OCI-LY1 (cell line): Measurements from ENCODE around the gene IL1RAP.

Experiments used
- H2AFZ ChIP-seq: fragments of 200-600 bp; sonication (generic), shearing (Covaris generic); 2 replicates; pipeline ENCODE4 v1.6.0; 2014; ENCODE audit warnings: antibody characterized with exemption, mild to moderate bottlenecking, low read length
- H3F3A ChIP-seq: fragments of 200-600 bp; sonication (generic), shearing (Covaris generic); 2 replicates; pipeline ENCODE4 v1.6.0; 2014; ENCODE audit warnings: mild to moderate bottlenecking, antibody characterized with exemption, low read length, moderate library complexity; ENCODE audit not compliant: insufficient read depth
- H3K27ac ChIP-seq: fragments of 200-600 bp; sonication (generic); 2 replicates; pipeline ENCODE4 v1.5.1; 2014; ENCODE audit warnings: low read length, mixed run types, mild to moderate bottlenecking, low read depth; ENCODE audit not compliant: poor library complexity, severe bottlenecking
- H3K27me3 ChIP-seq: fragments of 200-600 bp; sonication (generic); 2 replicates; pipeline ENCODE4 v1.6.0; 2014; ENCODE audit warnings: antibody characterized with exemption, mild to moderate bottlenecking, low read length, moderate library complexity; ENCODE audit not compliant: insufficient read depth
- H3K36me3 ChIP-seq: fragments of 200-600 bp; sonication (generic); 2 replicates; pipeline ENCODE4 v1.6.1; 2014; ENCODE audit warnings: mild to moderate bottlenecking, antibody characterized with exemption, low read length, moderate library complexity, mixed read lengths; ENCODE audit not compliant: insufficient read depth
- H3K4me1 ChIP-seq: fragments of 200-600 bp; sonication (generic); 2 replicates; pipeline ENCODE4 v1.5.1; 2014; ENCODE audit warnings: mild to moderate bottlenecking, low read length, moderate library complexity; ENCODE audit not compliant: insufficient read depth, severe bottlenecking
- H3K4me2 ChIP-seq: fragments of 200-600 bp; sonication (generic), shearing (Covaris generic); 2 replicates; pipeline ENCODE4 v1.6.1; 2014; ENCODE audit warnings: low read length
- H3K4me3 ChIP-seq: fragments of 200-600 bp; sonication (generic); 2 replicates; pipeline ENCODE4 v1.5.1; 2014; ENCODE audit warnings: low read length, low read depth, mild to moderate bottlenecking, mixed read lengths; ENCODE audit not compliant: poor library complexity, severe bottlenecking
- H3K79me2 ChIP-seq: fragments of 200-600 bp; shearing (Covaris generic); 2 replicates; pipeline ENCODE4 v1.6.1; 2016; ENCODE audit warnings: mixed run types, low read length, mixed read lengths; ENCODE audit not compliant: insufficient read depth
- H3K9ac ChIP-seq: fragments of 200-600 bp; sonication (generic), shearing (Covaris generic); 2 replicates; pipeline ENCODE4 v1.6.1; 2014; ENCODE audit warnings: mild to moderate bottlenecking, low read length, mixed read lengths
- H3K9me2 ChIP-seq: fragments of 200-600 bp; sonication (generic), shearing (Covaris generic); 2 replicates; pipeline ENCODE4 v1.6.1; 2014; ENCODE audit warnings: low read depth, mild to moderate bottlenecking, low read length, mixed read lengths
- H3K9me3 ChIP-seq: fragments of 200-600 bp; shearing (Covaris generic); 2 replicates; pipeline ENCODE4 v1.6.1; 2014; ENCODE audit warnings: low read length, mixed read lengths
- H4K20me1 ChIP-seq: fragments of 200-600 bp; sonication (generic), shearing (Covaris generic); 2 replicates; pipeline ENCODE4 v1.6.0; 2016; ENCODE audit warnings: mild to moderate bottlenecking, low read length; ENCODE audit not compliant: insufficient read depth
- EZH2 ChIP-seq: fragments of 200-600 bp; sonication (generic), shearing (Covaris generic); IDR thresholded peaks from 2 replicates; pipeline ENCODE4 v1.8.0; 2017; ENCODE audit warnings: borderline replicate concordance, mixed run types, mild to moderate bottlenecking, antibody characterized with exemption, low read length, moderate library complexity, mixed read lengths
- TF ChIP-seq, protein P1 (sequence below): fragments of 200-600 bp; sonication (generic), shearing (Covaris generic); IDR thresholded peaks from 2 replicates; pipeline ENCODE4 v1.5.1; 2017; ENCODE audit warnings: mild to moderate bottlenecking, antibody characterized with exemption, low read length, moderate library complexity, mixed read lengths

The IL1RAP gene

GRCh38 chr3:190585805-190586630 lies 72.1 kb downstream of the IL1RAP start:
- Histone ChIP-seq H3K79me2 (no peaks in the 10 kb centered on the region), H4K20me1 (no peaks in the 10 kb centered on the region), H3K4me2 (no peak overlapping the region), H3K4me3 (no peak overlapping the region), H2AFZ (no peak overlapping the region), H3K9ac (no peak overlapping the region), H3K27me3 (no peaks in the 10 kb centered on the region), H3K9me3 (no peaks in the 10 kb centered on the region), H3K27ac (no peak overlapping the region), H3K9me2 (no peaks in the 10 kb centered on the region), H3K36me3 (no peaks in the 10 kb centered on the region), H3F3A (no peaks in the 10 kb centered on the region), H3K4me1 (no peaks in the 10 kb centered on the region)
- TF ChIP-seq, protein P1, sequence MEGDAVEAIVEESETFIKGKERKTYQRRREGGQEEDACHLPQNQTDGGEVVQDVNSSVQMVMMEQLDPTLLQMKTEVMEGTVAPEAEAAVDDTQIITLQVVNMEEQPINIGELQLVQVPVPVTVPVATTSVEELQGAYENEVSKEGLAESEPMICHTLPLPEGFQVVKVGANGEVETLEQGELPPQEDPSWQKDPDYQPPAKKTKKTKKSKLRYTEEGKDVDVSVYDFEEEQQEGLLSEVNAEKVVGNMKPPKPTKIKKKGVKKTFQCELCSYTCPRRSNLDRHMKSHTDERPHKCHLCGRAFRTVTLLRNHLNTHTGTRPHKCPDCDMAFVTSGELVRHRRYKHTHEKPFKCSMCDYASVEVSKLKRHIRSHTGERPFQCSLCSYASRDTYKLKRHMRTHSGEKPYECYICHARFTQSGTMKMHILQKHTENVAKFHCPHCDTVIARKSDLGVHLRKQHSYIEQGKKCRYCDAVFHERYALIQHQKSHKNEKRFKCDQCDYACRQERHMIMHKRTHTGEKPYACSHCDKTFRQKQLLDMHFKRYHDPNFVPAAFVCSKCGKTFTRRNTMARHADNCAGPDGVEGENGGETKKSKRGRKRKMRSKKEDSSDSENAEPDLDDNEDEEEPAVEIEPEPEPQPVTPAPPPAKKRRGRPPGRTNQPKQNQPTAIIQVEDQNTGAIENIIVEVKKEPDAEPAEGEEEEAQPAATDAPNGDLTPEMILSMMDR, result no peak
- no peak for TF ChIP-seq EZH2

GRCh38 chr3:190586631-190587011 lies 72.7 kb downstream of the IL1RAP start:
- TF ChIP-seq EZH2, result no peak
- TF ChIP-seq, protein P1, result no peak
- no peaks in the 10 kb centered on the region for H3K79me2 ChIP-seq
- H3K9me3 ChIP-seq, result no peaks in the 10 kb centered on the region
- H4K20me1 ChIP-seq, result no peaks in the 10 kb centered on the region
- no peak overlapping the region for H2AFZ ChIP-seq
- H3K27ac ChIP-seq, result no peak overlapping the region
- H3K4me3 ChIP-seq, result no peak overlapping the region
- H3F3A ChIP-seq, result no peaks in the 10 kb centered on the region
- H3K4me1 ChIP-seq, result no peaks in the 10 kb centered on the region
- H3K27me3 ChIP-seq, result no peaks in the 10 kb centered on the region
- H3K9me2 ChIP-seq, result no peaks in the 10 kb centered on the region
- no peak overlapping the region for H3K4me2 ChIP-seq
- H3K36me3 ChIP-seq, result no peaks in the 10 kb centered on the region
- H3K9ac ChIP-seq, result no peak overlapping the region

- Histone ChIP-seq H3K4me1 (no peaks in the 10 kb centered on the region), H3F3A (no peaks in the 10 kb centered on the region), H3K4me3 (no peak overlapping the region), H3K4me2 (no peak overlapping the region), H3K36me3 (no peaks in the 10 kb centered on the region), H3K9me3 (no peaks in the 10 kb centered on the region), H3K27me3 (no peaks in the 10 kb centered on the region), H3K9me2 (no peaks in the 10 kb centered on the region), H3K9ac (no peak overlapping the region), H3K79me2 (no peaks in the 10 kb centered on the region), H3K27ac (no peak overlapping the region), H4K20me1 (no peaks in the 10 kb centered on the region), H2AFZ (no peak overlapping the region)
- TF ChIP-seq EZH2, result no peak
- TF ChIP-seq, protein P1, result no peak
Measured at GRCh38 chr3:190588570-190588969, 74.7 kb downstream of the IL1RAP start.
